D721Med (cell line): ENCODE measurements around the gene GTPBP1.

Source experiments
- DNase-seq: peaks from one replicate; pipeline ENCODE4 v3.0.0; 2011; ENCODE audit warnings: low spot score; ENCODE audit not compliant: insufficient read length
- FAIRE-seq: peaks from 2 replicates; lab custom pipeline; 2011; peaks lifted over from hg19 to GRCh38; lab: Jason Lieb, UNC
- TF ChIP-seq, protein P1 (sequence below): IDR thresholded peaks from 2 replicates; pipeline ENCODE4 v1.5.1; 2012; ENCODE audit warnings: mild to moderate bottlenecking, control low read depth; ENCODE audit not compliant: insufficient read depth; ENCODE audit errors: missing control alignments

The GTPBP1 gene

DNA sequence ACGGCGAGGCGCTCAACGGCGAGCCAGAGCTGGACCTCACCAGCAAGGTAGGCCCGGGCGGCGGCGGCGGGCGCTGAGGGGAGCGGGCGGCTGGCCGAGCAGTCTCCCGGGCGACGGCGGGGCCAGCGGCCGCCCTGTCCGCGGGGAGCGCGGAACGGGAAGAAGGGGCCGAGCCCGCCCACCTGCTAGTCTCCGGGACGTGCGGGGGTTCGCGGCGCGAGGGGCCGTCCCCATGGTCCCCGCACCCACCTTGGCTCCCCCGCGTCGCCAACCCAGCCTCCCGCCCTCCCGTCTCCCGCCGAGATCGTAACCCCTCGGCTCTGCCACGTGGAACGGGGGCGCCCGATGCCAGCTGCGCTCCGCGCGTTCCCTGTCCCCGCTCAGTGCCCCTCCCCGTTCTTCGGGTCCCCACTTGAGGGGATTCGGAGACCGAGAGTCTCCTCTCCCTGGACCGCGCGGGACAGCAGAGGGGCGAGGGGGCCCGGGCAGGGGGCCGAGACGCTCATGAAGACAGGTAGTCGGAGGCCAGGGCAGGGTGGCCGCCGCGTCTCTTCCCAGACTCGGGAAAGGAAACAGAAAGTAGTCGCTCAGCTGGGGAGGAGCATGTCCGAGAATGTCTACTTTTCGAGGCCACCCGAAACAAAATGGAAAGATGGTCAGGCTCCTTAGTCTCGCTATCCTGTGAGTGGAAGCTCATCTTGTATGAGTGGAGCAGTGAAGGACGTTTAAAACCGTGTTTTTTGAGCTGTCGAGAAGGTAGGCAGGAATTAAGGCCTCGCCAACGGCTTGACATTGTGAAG is 557 bp downstream of the GTPBP1 start:
- FAIRE-seq: no peak

DNA sequence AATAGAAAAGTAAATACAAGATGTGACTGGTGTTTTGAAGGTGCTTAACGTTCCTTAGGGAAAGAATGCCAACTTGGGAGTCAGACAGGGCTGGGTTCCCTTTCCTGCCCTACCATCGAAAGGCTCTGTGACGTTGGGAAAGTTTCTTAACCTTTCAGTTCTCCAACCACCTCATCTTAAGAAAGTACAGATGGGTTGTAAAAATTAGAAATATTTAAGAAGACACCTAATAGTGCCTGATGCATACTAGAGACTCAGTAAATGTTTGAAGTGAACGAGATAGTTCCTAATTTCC is 1.1 kb downstream of the GTPBP1 start:
- FAIRE-seq (no peak), DNase-seq (no peak)
- TF ChIP-seq, protein P1, sequence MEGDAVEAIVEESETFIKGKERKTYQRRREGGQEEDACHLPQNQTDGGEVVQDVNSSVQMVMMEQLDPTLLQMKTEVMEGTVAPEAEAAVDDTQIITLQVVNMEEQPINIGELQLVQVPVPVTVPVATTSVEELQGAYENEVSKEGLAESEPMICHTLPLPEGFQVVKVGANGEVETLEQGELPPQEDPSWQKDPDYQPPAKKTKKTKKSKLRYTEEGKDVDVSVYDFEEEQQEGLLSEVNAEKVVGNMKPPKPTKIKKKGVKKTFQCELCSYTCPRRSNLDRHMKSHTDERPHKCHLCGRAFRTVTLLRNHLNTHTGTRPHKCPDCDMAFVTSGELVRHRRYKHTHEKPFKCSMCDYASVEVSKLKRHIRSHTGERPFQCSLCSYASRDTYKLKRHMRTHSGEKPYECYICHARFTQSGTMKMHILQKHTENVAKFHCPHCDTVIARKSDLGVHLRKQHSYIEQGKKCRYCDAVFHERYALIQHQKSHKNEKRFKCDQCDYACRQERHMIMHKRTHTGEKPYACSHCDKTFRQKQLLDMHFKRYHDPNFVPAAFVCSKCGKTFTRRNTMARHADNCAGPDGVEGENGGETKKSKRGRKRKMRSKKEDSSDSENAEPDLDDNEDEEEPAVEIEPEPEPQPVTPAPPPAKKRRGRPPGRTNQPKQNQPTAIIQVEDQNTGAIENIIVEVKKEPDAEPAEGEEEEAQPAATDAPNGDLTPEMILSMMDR: no peak

More for the DNA sequence above, 557 bp downstream of the GTPBP1 start:
- no peak for DNase-seq
- TF ChIP-seq, protein P1: no peak

DNA sequence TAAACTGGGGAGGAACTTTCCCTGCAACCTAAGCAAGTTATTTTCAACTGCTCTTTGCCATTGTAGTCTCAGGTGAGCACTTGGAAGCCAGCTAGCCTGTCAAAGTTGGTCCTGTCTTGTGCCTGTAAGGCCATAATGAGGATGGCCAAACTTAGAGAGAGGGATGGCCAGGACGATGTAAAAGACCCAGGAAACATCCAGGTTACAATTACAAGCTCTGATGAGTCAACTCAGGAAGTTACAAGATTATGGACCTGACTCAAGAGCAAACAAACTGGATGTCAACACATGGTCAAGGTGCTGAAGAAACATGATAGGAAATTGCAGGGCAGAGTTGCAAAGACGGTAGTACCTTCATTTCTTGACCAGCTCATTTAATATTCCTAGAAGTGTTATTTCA is 1.6 kb downstream of the GTPBP1 start:
- DNase-seq: no peak
- TF ChIP-seq, protein P1: no peak
- FAIRE-seq: no peak

DNA sequence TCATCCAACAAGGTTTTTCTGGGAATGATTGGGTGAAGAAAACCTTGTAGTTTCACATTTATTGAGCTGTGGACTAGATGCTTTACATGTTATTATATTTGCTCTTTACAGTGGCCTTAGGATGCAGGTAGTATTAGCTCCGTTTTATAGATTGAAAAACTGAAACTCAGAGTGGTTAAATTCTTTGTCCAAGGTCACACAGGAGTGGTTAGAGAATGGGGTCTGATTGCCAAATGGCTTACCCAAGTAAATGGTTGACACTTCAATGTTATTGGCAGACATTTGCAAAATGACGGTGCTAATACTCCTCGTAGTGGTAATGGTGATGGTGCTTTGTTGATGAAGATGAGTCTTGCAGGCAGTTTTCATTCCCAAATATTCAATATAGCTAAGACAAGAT is 2.2 kb downstream of the GTPBP1 start:
- TF ChIP-seq, protein P1: no peak
- FAIRE-seq (no peak), DNase-seq (no peak)

DNA sequence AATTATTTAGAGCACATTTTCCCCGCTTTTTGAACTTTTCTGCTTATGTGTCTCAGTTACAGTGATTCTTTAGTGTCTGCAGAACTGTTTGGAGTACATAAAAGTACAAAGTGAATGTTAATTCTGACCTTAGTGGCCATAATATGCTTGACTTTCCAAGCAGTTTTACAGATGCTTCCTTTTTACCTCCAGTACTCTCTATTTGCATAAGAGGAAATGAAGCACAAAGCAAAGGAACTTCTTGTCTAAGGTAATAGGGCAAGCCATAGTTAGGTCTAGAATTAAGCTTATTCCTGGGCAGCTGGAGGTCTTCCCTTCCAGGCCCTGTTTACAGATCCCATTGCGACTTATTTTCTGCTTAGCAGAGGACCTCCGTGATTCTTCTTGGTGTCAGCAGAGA is 3.6 kb downstream of the GTPBP1 start:
- no peak for DNase-seq
- TF ChIP-seq, protein P1: no peak
- no peak for FAIRE-seq

DNA sequence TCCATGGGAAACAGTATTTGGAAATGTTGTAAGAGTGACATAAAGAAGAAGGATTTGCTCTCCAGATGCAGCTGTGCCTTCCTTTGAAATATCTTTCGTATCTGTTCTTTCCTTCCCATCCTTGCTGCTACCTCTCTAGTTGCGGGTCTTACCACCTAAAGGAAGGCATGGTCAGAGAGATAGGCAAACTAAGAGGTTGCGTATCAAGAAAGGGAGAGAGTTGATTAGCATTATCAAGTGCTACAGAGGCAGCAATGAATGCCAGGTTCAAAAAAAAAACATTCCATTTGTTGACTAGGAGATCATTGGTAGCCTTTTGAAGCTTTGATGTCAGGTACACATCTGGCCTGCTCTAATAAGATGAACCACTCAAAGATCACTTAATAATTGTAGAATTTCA is 4.6 kb downstream of the GTPBP1 start:
- FAIRE-seq: no peak
- no peak for DNase-seq
- TF ChIP-seq, protein P1: no peak

DNA sequence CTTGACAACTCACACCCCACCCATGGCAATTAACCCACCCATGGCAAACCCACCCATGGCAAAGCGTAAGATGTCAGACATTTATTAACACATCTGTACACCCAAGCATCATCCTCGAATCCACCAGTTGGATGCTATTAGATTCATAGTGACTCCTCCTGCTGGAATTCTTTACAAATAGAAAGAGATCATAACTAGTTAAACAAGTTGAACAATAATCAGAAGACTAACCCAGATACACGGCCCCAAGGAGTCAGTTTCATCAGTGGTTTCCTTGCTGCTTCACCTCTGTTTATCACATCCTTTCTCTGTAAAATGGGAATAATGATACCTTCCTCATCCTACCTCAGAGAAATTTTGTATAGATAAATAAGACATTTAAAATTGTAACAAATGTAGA is 5.1 kb downstream of the GTPBP1 start:
- no peak for FAIRE-seq
- no peak for DNase-seq
- TF ChIP-seq, protein P1: no peak
